Mucosa of stomach (tissue), 1 donor: Measurements from ENCODE around the gene KCNE3.
"Not testable (repeated sequence)": the region's sequence is repeated elsewhere in the genome, so short reads cannot be mapped to it uniquely, and the experiment has no call there.

Experiments used
- H3K27me3 ChIP-seq: one replicate; pipeline ENCODE4 v1.7.0; 2013; ENCODE audit warnings: mild to moderate bottlenecking, low read length; ENCODE audit not compliant: control insufficient read depth, insufficient read depth
- H3K36me3 ChIP-seq: one replicate; pipeline ENCODE4 v1.7.0; 2013; ENCODE audit warnings: low read length; ENCODE audit not compliant: control insufficient read depth, insufficient read depth
- H3K4me1 ChIP-seq: one replicate; pipeline ENCODE4 v1.7.0; 2013; ENCODE audit warnings: mild to moderate bottlenecking, low read length; ENCODE audit not compliant: control insufficient read depth, insufficient read depth
- H3K4me3 ChIP-seq: one replicate; pipeline ENCODE4 v1.7.0; 2013; ENCODE audit warnings: low read length
- H3K9ac ChIP-seq: one replicate; pipeline ENCODE4 v1.7.0; 2013; ENCODE audit warnings: mild to moderate bottlenecking, low read length, moderate library complexity
- H3K9me3 ChIP-seq: one replicate; pipeline ENCODE4 v1.7.0; 2013; ENCODE audit warnings: mild to moderate bottlenecking, low read length, moderate library complexity; ENCODE audit not compliant: control insufficient read depth
- donor health status: Pancreatic carcinoma.

Gene KCNE3

GRCh38 chr11:74427384-74427886 lies 39.9 kb downstream of the KCNE3 start:
- H3K9me3 ChIP-seq, result no peaks in the 10 kb centered on the region
- H3K4me1 ChIP-seq, result no peaks in the 10 kb centered on the region
- H3K4me3 ChIP-seq, result no peak overlapping the region
- no peaks in the 10 kb centered on the region for H3K27me3 ChIP-seq
- H3K9ac ChIP-seq, result no peak overlapping the region
- no peaks in the 10 kb centered on the region for H3K36me3 ChIP-seq

- Histone ChIP-seq H3K9me3 (no peaks in the 10 kb centered on the region), H3K9ac (no peak overlapping the region), H3K4me3 (no peak overlapping the region), H3K4me1 (no peaks in the 10 kb centered on the region), H3K36me3 (no peaks in the 10 kb centered on the region), H3K27me3 (no peaks in the 10 kb centered on the region)
These were observed 42.2 kb downstream of the KCNE3 start for GRCh38 chr11:74425100-74425499.

GRCh38 chr11:74418509-74418895 lies 48.8 kb downstream of the KCNE3 start:
- no peak overlapping the region for H3K9ac ChIP-seq
- no peak overlapping the region for H3K4me3 ChIP-seq
- no peaks in the 10 kb centered on the region for H3K27me3 ChIP-seq

DNA sequence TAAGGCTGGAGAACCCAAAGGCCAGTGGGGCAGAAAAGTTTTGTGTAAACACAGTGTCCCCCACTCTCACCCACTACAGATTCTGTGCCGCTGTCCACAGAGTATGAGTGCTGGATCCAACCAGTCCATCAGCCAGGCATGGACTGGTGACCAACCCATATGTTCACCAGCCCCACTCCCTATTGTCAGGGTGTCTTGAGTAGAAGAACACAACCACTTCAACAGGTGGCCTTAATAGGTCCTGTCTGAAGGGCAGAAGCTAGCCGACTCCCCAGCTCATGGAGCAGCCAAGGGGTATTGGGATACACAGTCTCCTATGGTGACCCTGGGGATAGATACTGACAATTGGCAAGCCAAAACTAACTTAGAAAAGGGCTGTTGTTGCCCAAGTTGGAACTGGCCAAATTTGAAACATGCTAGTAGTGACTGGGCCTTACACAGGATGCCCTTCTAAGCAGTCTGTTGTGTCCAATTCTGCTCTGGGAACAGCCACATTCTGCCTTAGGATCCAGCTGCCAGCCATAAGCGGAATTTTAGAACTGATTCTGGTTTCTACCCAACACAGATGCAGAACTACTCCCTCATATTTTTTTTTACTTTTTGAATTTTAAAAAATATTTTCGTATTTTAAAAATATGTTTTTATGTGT lies 49.4 kb downstream of the KCNE3 start:
- H3K9me3 ChIP-seq, result no peaks in the 10 kb centered on the region
- H3K4me1 ChIP-seq, result no peaks in the 10 kb centered on the region
- no peaks in the 10 kb centered on the region for H3K36me3 ChIP-seq
- H3K27me3 ChIP-seq, result no peaks in the 10 kb centered on the region
- H3K9ac ChIP-seq, result no peak overlapping the region
- H3K4me3 ChIP-seq, result no peak overlapping the region

More at GRCh38 chr11:74418509-74418895, 48.8 kb downstream of the KCNE3 start:
- Histone ChIP-seq H3K9me3 (no peaks in the 10 kb centered on the region), H3K4me1 (no peaks in the 10 kb centered on the region), H3K36me3 (no peaks in the 10 kb centered on the region)

- Histone ChIP-seq H3K4me3 (no peak overlapping the region), H3K36me3 (no peaks in the 10 kb centered on the region), H3K4me1 (no peaks in the 10 kb centered on the region), H3K27me3 (no peaks in the 10 kb centered on the region), H3K9me3 (no peaks in the 10 kb centered on the region), H3K9ac (no peak overlapping the region)
These were observed 50.0 kb downstream of the KCNE3 start for GRCh38 chr11:74417379-74417804.

GRCh38 chr11:74416974-74417373 lies 50.4 kb downstream of the KCNE3 start:
- not testable (repeated sequence) for H3K27me3 ChIP-seq, H3K9me3 ChIP-seq

GRCh38 chr11:74412733-74413359 lies 54.5 kb downstream of the KCNE3 start:
- no peak overlapping the region for H3K4me3 ChIP-seq
- H3K9me3 ChIP-seq, result no peaks in the 10 kb centered on the region
- H3K27me3 ChIP-seq, result no peaks in the 10 kb centered on the region
- H3K36me3 ChIP-seq, result no peaks in the 10 kb centered on the region
- H3K4me1 ChIP-seq, result no peaks in the 10 kb centered on the region
- no peak overlapping the region for H3K9ac ChIP-seq

More at GRCh38 chr11:74416974-74417373, 50.4 kb downstream of the KCNE3 start:
- not testable (repeated sequence) for H3K4me3 ChIP-seq, H3K36me3 ChIP-seq, H3K4me1 ChIP-seq, H3K9ac ChIP-seq

DNA sequence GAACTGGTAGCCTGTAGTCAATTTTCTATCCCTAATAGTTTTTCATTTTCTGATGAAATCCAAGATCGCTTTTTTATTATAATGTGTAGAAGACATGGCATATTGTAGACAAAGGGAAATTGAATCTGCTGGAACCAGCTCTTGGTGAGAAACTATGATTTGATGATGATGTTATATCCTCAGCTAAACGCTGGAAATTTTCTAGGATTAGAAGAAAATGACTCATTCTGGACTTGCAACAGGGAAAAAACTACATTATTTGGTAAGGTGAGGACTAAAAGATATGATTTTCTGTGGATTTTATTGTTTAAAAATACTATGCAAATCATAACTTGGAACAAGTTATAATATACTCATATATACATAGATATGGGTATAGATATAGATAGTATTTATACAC lies 55.0 kb downstream of the KCNE3 start:
- Histone ChIP-seq H3K36me3 (no peaks in the 10 kb centered on the region), H3K9me3 (no peaks in the 10 kb centered on the region), H3K27me3 (no peaks in the 10 kb centered on the region), H3K4me3 (no peak overlapping the region), H3K9ac (no peak overlapping the region), H3K4me1 (no peaks in the 10 kb centered on the region)

DNA sequence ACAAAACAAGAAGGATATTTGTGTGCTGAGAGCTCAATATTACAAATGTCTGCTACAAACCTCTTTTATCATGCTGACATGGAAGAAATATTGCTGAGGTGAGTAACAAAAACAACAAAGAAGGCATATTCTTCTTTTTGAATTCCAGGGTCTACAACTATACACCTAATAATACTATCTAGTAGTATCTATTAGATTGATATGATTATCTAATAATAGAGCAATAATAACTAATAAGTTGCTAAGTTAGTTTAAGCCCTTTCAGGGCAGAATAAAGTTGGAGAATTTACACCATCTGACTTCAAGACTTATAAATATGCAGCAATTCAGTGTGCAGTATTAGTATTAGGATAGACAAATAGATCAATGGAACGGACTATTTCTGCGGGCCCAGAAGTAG lies 57.7 kb downstream of the KCNE3 start:
- H3K27me3 ChIP-seq, result no peaks in the 10 kb centered on the region
- H3K9me3 ChIP-seq, result no peaks in the 10 kb centered on the region
- no peaks in the 10 kb centered on the region for H3K36me3 ChIP-seq
- H3K9ac ChIP-seq, result no peak overlapping the region
- no peak overlapping the region for H3K4me3 ChIP-seq
- H3K4me1 ChIP-seq, result no peaks in the 10 kb centered on the region
